ENCODE data around the gene STUM.

STUM gene

DNA sequence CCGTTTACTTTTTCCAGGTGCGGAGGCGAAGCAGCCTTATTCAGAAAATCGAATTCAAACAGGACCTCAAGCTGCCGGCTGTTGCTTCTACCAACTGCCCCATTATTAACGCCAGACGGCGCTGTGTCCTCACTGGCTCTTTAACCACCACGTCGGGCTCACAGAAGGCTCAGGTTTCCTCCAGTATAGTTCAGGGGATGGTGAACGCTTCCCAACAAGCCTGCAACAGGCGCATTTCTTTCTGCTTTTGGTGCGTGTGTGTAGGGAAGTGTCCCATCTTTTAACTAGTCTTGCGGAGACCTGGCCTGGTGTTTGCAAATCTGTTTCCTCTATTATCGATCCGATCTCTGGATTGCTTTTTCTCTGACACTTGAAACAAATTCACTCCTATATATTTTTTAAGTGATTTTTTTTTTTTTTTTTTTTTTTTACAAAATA lies 791 bp upstream of the STUM start:
- no peaks in the 10 kb centered on the region for H3K9me3 ChIP-seq (ENCODE audit: control insufficient read depth in 5 of 5, low read length in 5 of 5)
- H3K4me3 ChIP-seq (ENCODE audit: low read depth in 1 of 5, low read length in 5 of 5), result no peak overlapping the region
- no peak overlapping the region for H3K27ac ChIP-seq (ENCODE audit: low read depth, low read length)
- H3K27me3 ChIP-seq (ENCODE audit: control insufficient read depth in 5 of 5, insufficient read depth in 4 of 5, low read length in 5 of 5), result peaks cover 0 to 21% (median 17%) of the 10 kb centered on the region in 5 donors
- H3K9ac ChIP-seq (ENCODE audit: low read length in 5 of 5), result no peak overlapping the region
- peaks cover 9 to 34% (median 27%) of the 10 kb centered on the region in 5 donors for H3K4me1 ChIP-seq (ENCODE audit: control insufficient read depth in 5 of 5, insufficient read depth in 5 of 5, low read length in 5 of 5)
- H3K36me3 ChIP-seq (ENCODE audit: control insufficient read depth in 5 of 5, insufficient read depth in 5 of 5, low read length in 5 of 5), result no peaks in the 10 kb centered on the region

DNA sequence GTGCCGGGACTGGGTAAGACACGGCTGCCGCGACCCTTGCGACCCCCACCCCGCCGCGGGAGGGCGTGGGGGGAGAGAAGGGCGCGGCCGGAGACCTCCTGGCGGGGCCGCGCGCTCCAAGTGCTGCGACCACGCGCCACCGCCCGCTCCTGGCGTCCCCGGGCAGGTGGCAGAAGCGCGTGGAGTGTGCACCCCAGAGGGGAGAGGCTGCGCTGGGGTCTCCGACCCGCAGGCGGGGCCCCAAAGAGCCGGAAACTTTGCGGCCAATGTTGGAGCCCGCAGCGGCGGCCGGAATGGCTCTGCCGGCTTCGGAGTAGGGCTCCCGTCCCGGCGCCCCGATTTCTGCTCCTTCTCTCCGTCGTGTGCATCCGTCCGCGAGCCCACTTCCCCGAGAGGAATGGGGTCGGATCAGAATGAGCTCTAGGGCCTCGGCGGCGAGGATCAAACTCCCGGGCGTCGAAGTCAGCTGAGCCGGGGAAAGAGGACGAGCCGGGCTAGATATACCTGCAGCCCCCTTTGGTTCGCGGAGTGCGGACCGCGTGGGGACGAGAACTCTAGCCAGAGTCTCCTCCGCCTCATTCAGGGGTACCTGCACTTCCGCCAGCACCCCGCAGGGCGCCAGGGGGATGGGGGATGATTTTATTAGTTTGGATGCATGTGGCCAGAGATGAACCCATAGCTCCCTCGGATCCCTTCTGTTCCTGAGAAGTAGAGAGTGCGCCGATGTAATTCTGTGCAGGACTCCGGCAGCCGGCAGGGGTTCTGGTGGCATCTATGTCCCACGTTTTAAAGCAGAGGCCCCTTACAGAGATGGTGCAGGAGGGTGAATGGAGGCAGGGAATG lies 751 bp downstream of the STUM start:
- H3K4me3 ChIP-seq (ENCODE audit: low read depth in 1 of 5, low read length in 5 of 5), result peak overlapping the region; percentile 39 to 67 (median 52)
- H3K4me1 ChIP-seq (ENCODE audit: control insufficient read depth in 5 of 5, insufficient read depth in 5 of 5, low read length in 5 of 5), result peaks cover 8 to 31% (median 25%) of the 10 kb centered on the region in 5 donors
- H3K9ac ChIP-seq (ENCODE audit: low read length in 5 of 5), result peak overlapping the region in 1 of 5 donors; percentile 52

DNA sequence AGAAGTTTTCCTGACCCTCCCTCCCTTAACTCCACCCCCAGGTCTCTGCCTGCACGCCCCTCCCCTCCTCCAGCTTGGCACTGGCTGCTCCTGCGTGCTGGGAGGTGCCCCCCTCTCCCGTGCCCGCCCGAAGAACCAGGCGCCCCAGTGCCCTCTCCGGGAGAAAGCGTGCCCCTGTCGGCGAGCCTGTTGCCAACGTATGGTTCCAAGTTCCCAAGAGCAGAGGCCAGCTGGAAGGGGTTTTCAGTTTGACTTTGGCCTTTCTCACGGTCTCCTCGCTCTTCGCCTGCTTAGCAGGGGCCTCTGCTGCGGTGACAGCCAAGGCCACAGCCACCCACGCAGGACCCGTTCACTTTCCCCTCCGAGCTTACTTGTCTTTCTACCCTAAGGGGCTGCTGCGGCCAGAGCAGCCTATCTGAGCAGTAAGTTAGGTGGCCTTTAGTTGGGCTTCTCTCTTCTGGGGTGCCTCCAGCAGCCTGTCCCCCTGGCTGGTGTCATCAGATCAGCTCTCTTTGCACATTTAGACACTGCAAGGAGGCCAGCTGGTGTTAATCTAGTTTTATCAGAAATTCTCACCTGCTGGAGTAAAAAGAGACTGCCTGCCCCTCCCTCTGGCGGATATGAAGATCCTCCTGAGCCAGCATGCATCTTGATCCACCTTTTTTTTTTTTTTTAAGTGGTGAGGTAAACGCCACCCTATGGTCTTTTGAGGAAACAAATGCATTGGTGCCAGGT lies 1.5 kb downstream of the STUM start:
- H3K36me3 ChIP-seq (ENCODE audit: control insufficient read depth in 5 of 5, insufficient read depth in 5 of 5, low read length in 5 of 5), result no peaks in the 10 kb centered on the region
- no peaks in the 10 kb centered on the region for H3K9me3 ChIP-seq (ENCODE audit: control insufficient read depth in 5 of 5, low read length in 5 of 5)
- no peak overlapping the region for H3K27ac ChIP-seq (ENCODE audit: low read depth, low read length)
- H3K9ac ChIP-seq (ENCODE audit: low read length in 5 of 5), result peak overlapping the region in 1 of 5 donors; percentile 52
- peaks cover 0 to 21% (median 17%) of the 10 kb centered on the region in 5 donors for H3K27me3 ChIP-seq (ENCODE audit: control insufficient read depth in 5 of 5, insufficient read depth in 4 of 5, low read length in 5 of 5)
- H3K4me3 ChIP-seq (ENCODE audit: low read depth in 1 of 5, low read length in 5 of 5), result peak overlapping the region; percentile 11 to 67 (median 46)
- H3K4me1 ChIP-seq (ENCODE audit: control insufficient read depth in 5 of 5, insufficient read depth in 5 of 5, low read length in 5 of 5), result peaks cover 8 to 31% (median 25%) of the 10 kb centered on the region in 5 donors

More for the DNA sequence above, 751 bp downstream of the STUM start:
- Histone ChIP-seq H3K9me3 (ENCODE audit: control insufficient read depth in 5 of 5, low read length in 5 of 5) (no peaks in the 10 kb centered on the region), H3K36me3 (ENCODE audit: control insufficient read depth in 5 of 5, insufficient read depth in 5 of 5, low read length in 5 of 5) (no peaks in the 10 kb centered on the region), H3K27me3 (ENCODE audit: control insufficient read depth in 5 of 5, insufficient read depth in 4 of 5, low read length in 5 of 5) (peaks cover 0 to 21% (median 17%) of the 10 kb centered on the region in 5 donors), H3K27ac (ENCODE audit: low read depth, low read length) (no peak overlapping the region)

DNA sequence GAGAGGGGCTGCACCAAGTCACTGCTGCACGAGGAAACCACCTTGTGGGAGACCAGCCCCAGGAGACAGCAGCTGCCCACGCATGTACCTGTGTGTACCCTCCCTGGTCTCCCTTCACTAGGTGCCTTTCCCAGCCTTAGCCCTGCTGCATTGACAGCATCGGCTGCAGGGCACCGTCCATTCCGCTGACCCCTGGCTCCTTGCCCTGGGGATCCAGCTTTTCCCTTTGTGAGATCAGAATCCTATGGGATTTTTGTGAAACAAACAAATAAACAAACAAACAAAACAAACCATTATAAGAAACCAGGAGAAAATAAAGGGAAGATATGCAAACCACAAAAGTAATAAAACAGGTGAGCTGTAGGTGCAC lies 2.1 kb downstream of the STUM start:
- no peak overlapping the region for H3K4me3 ChIP-seq (ENCODE audit: low read depth in 1 of 5, low read length in 5 of 5)
- H3K9ac ChIP-seq (ENCODE audit: low read length in 5 of 5), result no peak overlapping the region
- H3K4me1 ChIP-seq (ENCODE audit: control insufficient read depth in 5 of 5, insufficient read depth in 5 of 5, low read length in 5 of 5), result peaks cover 8 to 28% (median 23%) of the 10 kb centered on the region in 5 donors
- H3K27me3 ChIP-seq (ENCODE audit: control insufficient read depth in 5 of 5, insufficient read depth in 4 of 5, low read length in 5 of 5), result peaks cover 0 to 21% (median 17%) of the 10 kb centered on the region in 5 donors
- no peaks in the 10 kb centered on the region for H3K36me3 ChIP-seq (ENCODE audit: control insufficient read depth in 5 of 5, insufficient read depth in 5 of 5, low read length in 5 of 5)
- no peak overlapping the region for H3K27ac ChIP-seq (ENCODE audit: low read depth, low read length)
- no peaks in the 10 kb centered on the region for H3K9me3 ChIP-seq (ENCODE audit: control insufficient read depth in 5 of 5, low read length in 5 of 5)

DNA sequence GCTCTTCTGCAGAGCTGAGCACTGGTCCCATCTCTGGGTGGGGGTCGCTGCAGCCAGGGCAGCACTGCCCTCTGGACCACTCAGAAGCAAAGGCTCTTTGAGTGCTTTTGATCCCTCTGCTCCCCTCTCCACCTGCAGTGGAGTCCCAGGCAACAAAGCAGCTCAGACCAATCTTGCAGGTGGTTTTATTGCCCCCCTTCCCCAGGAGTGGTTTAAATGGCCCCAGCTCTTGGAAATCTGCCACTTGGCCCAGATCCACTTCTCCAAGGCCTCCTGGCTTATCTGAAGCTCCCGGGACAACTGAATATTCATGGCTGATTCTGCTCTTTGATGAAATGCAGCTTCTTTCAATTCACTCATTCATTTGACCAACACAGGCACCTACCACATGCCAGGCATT lies 2.7 kb downstream of the STUM start:
- Histone ChIP-seq H3K4me3 (ENCODE audit: low read depth in 1 of 5, low read length in 5 of 5) (no peak overlapping the region), H3K27me3 (ENCODE audit: control insufficient read depth in 5 of 5, insufficient read depth in 4 of 5, low read length in 5 of 5) (peaks cover 0 to 21% (median 15%) of the 10 kb centered on the region in 5 donors), H3K36me3 (ENCODE audit: control insufficient read depth in 5 of 5, insufficient read depth in 5 of 5, low read length in 5 of 5) (no peaks in the 10 kb centered on the region), H3K9me3 (ENCODE audit: control insufficient read depth in 5 of 5, low read length in 5 of 5) (no peaks in the 10 kb centered on the region), H3K9ac (ENCODE audit: low read length in 5 of 5) (no peak overlapping the region), H3K4me1 (ENCODE audit: control insufficient read depth in 5 of 5, insufficient read depth in 5 of 5, low read length in 5 of 5) (peaks cover 6 to 25% (median 20%) of the 10 kb centered on the region in 5 donors), H3K27ac (ENCODE audit: low read depth, low read length) (no peak overlapping the region)

DNA sequence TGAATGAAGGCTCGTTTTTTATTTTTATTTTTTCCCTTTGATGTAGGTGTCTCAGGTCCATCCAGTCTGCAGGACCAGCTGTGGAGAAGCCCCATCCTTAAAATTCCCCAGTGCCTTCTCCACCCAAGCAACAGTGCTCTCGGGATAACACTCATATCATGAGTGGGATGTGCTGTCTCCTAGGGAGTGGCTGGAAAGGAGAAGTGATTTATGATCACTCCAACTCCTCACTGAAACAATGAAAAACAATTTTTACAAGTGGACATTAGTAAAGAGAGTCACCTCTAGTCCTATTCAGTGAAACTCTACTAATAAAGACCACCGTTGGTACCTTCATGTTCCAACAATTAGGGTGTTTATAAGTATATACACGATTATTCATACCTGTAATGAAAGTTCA lies 3.5 kb downstream of the STUM start:
- Histone ChIP-seq H3K27me3 (ENCODE audit: control insufficient read depth in 5 of 5, insufficient read depth in 4 of 5, low read length in 5 of 5) (peaks cover 0 to 21% (median 15%) of the 10 kb centered on the region in 5 donors), H3K4me3 (ENCODE audit: low read depth in 1 of 5, low read length in 5 of 5) (no peak overlapping the region), H3K36me3 (ENCODE audit: control insufficient read depth in 5 of 5, insufficient read depth in 5 of 5, low read length in 5 of 5) (no peaks in the 10 kb centered on the region), H3K9ac (ENCODE audit: low read length in 5 of 5) (no peak overlapping the region), H3K9me3 (ENCODE audit: control insufficient read depth in 5 of 5, low read length in 5 of 5) (no peaks in the 10 kb centered on the region), H3K4me1 (ENCODE audit: control insufficient read depth in 5 of 5, insufficient read depth in 5 of 5, low read length in 5 of 5) (peaks cover 6 to 25% (median 20%) of the 10 kb centered on the region in 5 donors), H3K27ac (ENCODE audit: low read depth, low read length) (no peak overlapping the region)

DNA sequence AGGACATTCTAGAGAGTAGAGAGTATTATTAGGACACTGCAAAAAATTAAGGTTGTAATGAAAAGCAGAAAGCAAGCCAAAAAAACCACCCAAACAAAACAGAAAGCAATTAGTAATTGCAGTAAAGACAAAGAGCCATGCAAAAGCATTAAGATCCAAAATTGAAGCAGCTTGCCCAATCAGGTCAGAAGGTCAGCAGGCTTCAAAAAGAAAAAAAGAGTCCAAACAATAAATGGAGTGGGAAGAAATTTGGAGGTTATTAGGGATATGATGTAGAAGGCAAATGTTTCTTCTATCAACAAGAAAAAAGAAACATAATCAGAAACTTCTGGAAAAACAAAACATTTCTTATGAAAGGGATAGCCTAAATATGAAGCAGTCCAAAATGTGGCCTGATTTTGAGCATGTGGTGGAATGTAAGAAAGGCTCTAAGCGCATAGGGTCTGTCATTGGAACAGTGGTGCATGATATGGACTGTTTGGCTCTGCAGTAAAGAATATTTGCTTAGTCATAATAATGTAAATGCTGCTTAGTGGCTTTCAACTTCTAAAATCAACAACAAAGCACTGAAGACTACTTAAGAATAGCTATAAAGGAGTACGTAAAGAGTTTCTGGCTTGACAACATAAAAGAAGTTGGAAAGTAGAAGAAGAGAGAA lies 4.8 kb downstream of the STUM start:
- peaks cover 0 to 21% (median 13%) of the 10 kb centered on the region in 5 donors for H3K27me3 ChIP-seq (ENCODE audit: control insufficient read depth in 5 of 5, insufficient read depth in 4 of 5, low read length in 5 of 5)
- peaks cover 4 to 17% (median 15%) of the 10 kb centered on the region in 5 donors for H3K4me1 ChIP-seq (ENCODE audit: control insufficient read depth in 5 of 5, insufficient read depth in 5 of 5, low read length in 5 of 5)
- H3K9me3 ChIP-seq (ENCODE audit: control insufficient read depth in 5 of 5, low read length in 5 of 5), result no peaks in the 10 kb centered on the region
- H3K4me3 ChIP-seq (ENCODE audit: low read depth in 1 of 5, low read length in 5 of 5), result no peak overlapping the region
- no peak overlapping the region for H3K9ac ChIP-seq (ENCODE audit: low read length in 5 of 5)
- no peaks in the 10 kb centered on the region for H3K36me3 ChIP-seq (ENCODE audit: control insufficient read depth in 5 of 5, insufficient read depth in 5 of 5, low read length in 5 of 5)
- H3K27ac ChIP-seq (ENCODE audit: low read depth, low read length), result no peak overlapping the region

DNA sequence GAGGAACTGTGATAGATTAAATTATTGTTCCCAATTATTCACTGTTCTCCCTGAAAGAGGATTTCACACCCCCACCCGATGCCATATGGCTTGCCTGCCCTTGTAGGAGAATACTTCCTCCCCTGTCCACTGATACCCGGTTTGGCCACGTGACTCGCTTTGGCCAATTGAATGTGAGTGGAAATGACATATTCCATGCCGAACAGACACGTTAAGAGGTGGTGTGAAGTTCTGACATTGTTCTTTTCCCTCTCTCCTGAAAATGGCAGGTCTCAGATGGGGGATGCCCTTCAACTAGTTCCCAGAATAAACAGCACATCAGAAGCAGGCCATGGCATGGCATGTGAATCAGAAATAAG lies 5.3 kb downstream of the STUM start:
- H3K9ac ChIP-seq (ENCODE audit: low read length in 5 of 5), result no peak overlapping the region
- peaks cover 4 to 16% (median 14%) of the 10 kb centered on the region in 5 donors for H3K4me1 ChIP-seq (ENCODE audit: control insufficient read depth in 5 of 5, insufficient read depth in 5 of 5, low read length in 5 of 5)
- no peak overlapping the region for H3K4me3 ChIP-seq (ENCODE audit: low read depth in 1 of 5, low read length in 5 of 5)
- no peaks in the 10 kb centered on the region for H3K9me3 ChIP-seq (ENCODE audit: control insufficient read depth in 5 of 5, low read length in 5 of 5)
- H3K27ac ChIP-seq (ENCODE audit: low read depth, low read length), result no peak overlapping the region
- H3K27me3 ChIP-seq (ENCODE audit: control insufficient read depth in 5 of 5, insufficient read depth in 4 of 5, low read length in 5 of 5), result peaks cover 0 to 21% (median 13%) of the 10 kb centered on the region in 5 donors
- no peaks in the 10 kb centered on the region for H3K36me3 ChIP-seq (ENCODE audit: control insufficient read depth in 5 of 5, insufficient read depth in 5 of 5, low read length in 5 of 5)

DNA sequence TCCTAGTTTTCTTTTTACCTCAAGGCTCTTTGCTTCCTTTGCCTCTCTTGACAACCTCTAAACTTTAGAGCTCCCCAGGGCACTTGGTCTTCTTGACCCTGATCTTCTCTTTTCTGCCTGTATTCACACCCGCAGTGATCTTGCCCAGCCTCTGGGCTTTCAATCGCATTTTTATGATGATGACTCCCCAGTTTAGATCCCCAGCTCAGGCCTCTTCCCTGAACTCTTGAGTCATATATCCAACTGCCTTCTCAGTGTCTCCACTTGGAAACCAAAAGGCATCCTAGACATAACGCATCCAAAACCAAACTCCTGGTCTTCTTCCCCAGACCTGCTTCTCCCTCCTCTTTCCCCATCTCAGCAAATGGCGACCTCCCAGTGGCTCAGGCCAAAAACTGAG lies 6.5 kb downstream of the STUM start:
- H3K4me1 ChIP-seq (ENCODE audit: control insufficient read depth in 5 of 5, insufficient read depth in 5 of 5, low read length in 5 of 5), result peaks cover under 1 to 4% (median 2%) of the 10 kb centered on the region in 5 donors
- H3K27me3 ChIP-seq (ENCODE audit: control insufficient read depth in 5 of 5, insufficient read depth in 4 of 5, low read length in 5 of 5), result peaks cover 0 to 13% (median 6%) of the 10 kb centered on the region in 5 donors
- no peaks in the 10 kb centered on the region for H3K36me3 ChIP-seq (ENCODE audit: control insufficient read depth in 5 of 5, insufficient read depth in 5 of 5, low read length in 5 of 5)
- no peaks in the 10 kb centered on the region for H3K9me3 ChIP-seq (ENCODE audit: control insufficient read depth in 5 of 5, low read length in 5 of 5)
- no peak overlapping the region for H3K9ac ChIP-seq (ENCODE audit: low read length in 5 of 5)
- no peak overlapping the region for H3K4me3 ChIP-seq (ENCODE audit: low read depth in 1 of 5, low read length in 5 of 5)
- H3K27ac ChIP-seq (ENCODE audit: low read depth, low read length), result no peak overlapping the region
